ENCODE measurements around the gene IFNA16. TPM values are rescaled to one million over a fixed set of nuclear protein-coding genes. Genes with fewer than 3 reads are reported as not detected.

Gene IFNA16
- total RNA-seq, 2 experiments from 2014 or later: not detected

DNA sequence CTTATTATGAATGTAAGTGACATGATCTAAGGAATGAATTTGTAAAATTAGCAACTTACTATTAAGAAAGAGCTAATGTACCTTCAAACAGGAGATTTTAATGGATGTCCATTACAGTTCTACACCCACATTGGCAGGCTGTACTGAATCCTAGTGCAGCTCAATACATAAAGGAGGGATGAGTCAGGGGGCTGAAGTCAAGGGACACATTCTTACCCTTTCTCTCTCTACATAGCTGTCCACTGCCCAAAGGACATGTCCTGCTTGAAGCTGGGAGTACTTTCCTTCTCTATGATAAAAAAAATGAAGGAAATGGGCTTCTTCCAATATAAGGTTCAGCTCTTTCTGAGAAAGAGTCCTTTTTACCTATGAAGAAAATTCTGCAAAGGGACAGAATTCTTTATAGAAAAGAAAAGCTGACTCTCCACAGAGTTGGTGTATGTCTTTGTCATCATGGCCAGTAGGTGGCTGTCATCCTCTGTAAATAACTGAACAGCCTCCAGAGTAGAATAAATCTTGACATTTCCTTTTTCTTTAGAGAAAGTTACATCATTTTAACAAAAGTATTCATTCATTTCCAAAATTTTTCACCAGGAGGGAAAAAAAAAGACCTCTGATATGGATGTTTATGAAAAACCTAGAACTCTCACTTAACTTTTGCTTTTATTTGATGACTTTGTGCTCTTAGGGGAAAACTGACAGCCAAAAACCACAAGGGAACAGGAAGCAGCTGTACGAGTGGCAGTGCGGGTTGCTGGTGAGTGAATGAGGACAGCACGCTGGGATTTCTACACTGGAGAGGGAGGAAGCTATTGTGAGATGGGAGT, 35.8 kb upstream of the IFNA16 start:
- ChIA-PET CTCF (ENCODE audit: unreplicated experiment) (no interaction called here), POLR2A (interaction anchor here (0.6 to 1.3 kb wide), 2 partner anchors 9 to 64 kb away, joined by 4 read pairs; no protein-coding TSS in a partner anchor)
- intact Hi-C loops (cut with micrococcal nuclease; ENCODE audit: unreplicated experiment): no loop called here
- Histone ChIP-seq H3K9me2 (ENCODE audit: insufficient read depth, low read length) (no peaks in the 10 kb centered on the region), H3K4me3 (ENCODE audit: low read depth, low read length, poor library complexity, severe bottlenecking) (no peak overlapping the region), H3K79me2 (ENCODE audit: insufficient read depth, low read depth, low read length) (no peaks in the 10 kb centered on the region), H3K4me1 (ENCODE audit: insufficient read depth, low read length, poor library complexity, severe bottlenecking) (peaks cover 4% of the 10 kb centered on the region), H3K9me3 (ENCODE audit: low read length) (no peaks in the 10 kb centered on the region), H3K36me3 (ENCODE audit: insufficient read depth, low read length) (no peaks in the 10 kb centered on the region), H3K4me2 (ENCODE audit: low read length) (no peak overlapping the region), H2AFZ (ENCODE audit: low read length) (no peak overlapping the region), H4K20me1 (ENCODE audit: insufficient read depth, low read length) (no peaks in the 10 kb centered on the region), H3K27ac (ENCODE audit: low read depth, low read length, poor library complexity, severe bottlenecking) (no peak overlapping the region)
- peak; percentile 18 for DNase-seq (ENCODE audit: low spot score)
- peak; percentile 78 for TF ChIP-seq CTCF (conservative IDR thresholded peaks at IDR 0.05; ENCODE audit: low read length)
- no peak for TF ChIP-seq EZH2phosphoT487 (IDR thresholded peaks at IDR 0.05; ENCODE audit: borderline replicate concordance, low read depth, low read length)
- no TSS peak for BruUV-seq (replicated peaks)

GRCh38 chr9:21251638-21252037, 34.5 kb upstream of the IFNA16 start:
- H3K4me3 ChIP-seq (ENCODE audit: low read depth, low read length, poor library complexity, severe bottlenecking): no peak overlapping the region
- DNase-seq (ENCODE audit: low spot score): no peak
- TF ChIP-seq EZH2phosphoT487 (IDR thresholded peaks at IDR 0.05; ENCODE audit: borderline replicate concordance, low read depth, low read length) (no peak), CTCF (conservative IDR thresholded peaks at IDR 0.05; ENCODE audit: low read length) (no peak)
- no peak overlapping the region for H3K4me2 ChIP-seq (ENCODE audit: low read length)
- H4K20me1 ChIP-seq (ENCODE audit: insufficient read depth, low read length): no peaks in the 10 kb centered on the region
- no TSS peak for BruUV-seq (replicated peaks)
- H3K27ac ChIP-seq (ENCODE audit: low read depth, low read length, poor library complexity, severe bottlenecking): no peak overlapping the region
- ChIA-PET CTCF (ENCODE audit: unreplicated experiment) (no interaction called here), POLR2A (interaction anchor here (0.6 to 1.3 kb wide), 3 partner anchors 10 to 616 kb away, joined by 3 to 4 read pairs (median 3); no protein-coding TSS in a partner anchor)
- peaks cover 4% of the 10 kb centered on the region for H3K4me1 ChIP-seq (ENCODE audit: insufficient read depth, low read length, poor library complexity, severe bottlenecking)
- H3K36me3 ChIP-seq (ENCODE audit: insufficient read depth, low read length): no peaks in the 10 kb centered on the region
- H3K9me3 ChIP-seq (ENCODE audit: low read length): no peaks in the 10 kb centered on the region
- H3K79me2 ChIP-seq (ENCODE audit: insufficient read depth, low read depth, low read length): no peaks in the 10 kb centered on the region
- H2AFZ ChIP-seq (ENCODE audit: low read length): no peak overlapping the region
- no peaks in the 10 kb centered on the region for H3K9me2 ChIP-seq (ENCODE audit: insufficient read depth, low read length)
- intact Hi-C loops (cut with micrococcal nuclease; ENCODE audit: unreplicated experiment): no loop called here

DNA sequence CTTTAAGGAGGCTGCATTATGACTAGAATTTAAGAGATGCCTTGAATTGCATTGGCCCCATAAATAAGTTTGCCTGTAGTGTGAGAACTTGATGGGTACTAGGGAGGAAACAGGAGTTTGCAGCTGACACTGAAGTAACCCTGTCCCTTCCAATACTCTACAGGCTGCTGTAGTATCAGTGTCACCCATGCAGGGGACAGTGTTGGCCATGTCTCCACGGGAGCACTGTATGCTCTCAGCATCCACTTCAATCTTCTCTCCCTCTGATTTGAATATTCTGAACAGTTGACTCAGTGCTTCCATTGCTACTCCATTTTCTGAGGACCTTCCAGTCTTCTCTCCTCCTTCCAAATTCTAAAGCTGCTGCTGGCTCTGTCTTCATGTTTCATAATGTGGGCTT, 34.1 kb upstream of the IFNA16 start:
- H3K4me1 ChIP-seq (ENCODE audit: insufficient read depth, low read length, poor library complexity, severe bottlenecking): peaks cover 4% of the 10 kb centered on the region
- CTCF ChIA-PET (ENCODE audit: unreplicated experiment): no interaction called here
- no peaks in the 10 kb centered on the region for H3K9me2 ChIP-seq (ENCODE audit: insufficient read depth, low read length)
- BruUV-seq (replicated peaks): no TSS peak
- no peaks in the 10 kb centered on the region for H3K9me3 ChIP-seq (ENCODE audit: low read length)
- no peak overlapping the region for H3K27ac ChIP-seq (ENCODE audit: low read depth, low read length, poor library complexity, severe bottlenecking)
- intact Hi-C loops (cut with micrococcal nuclease; ENCODE audit: unreplicated experiment): no loop called here
- H3K4me3 ChIP-seq (ENCODE audit: low read depth, low read length, poor library complexity, severe bottlenecking): no peak overlapping the region
- no peaks in the 10 kb centered on the region for H4K20me1 ChIP-seq (ENCODE audit: insufficient read depth, low read length)
- TF ChIP-seq CTCF (conservative IDR thresholded peaks at IDR 0.05; ENCODE audit: low read length) (no peak), EZH2phosphoT487 (IDR thresholded peaks at IDR 0.05; ENCODE audit: borderline replicate concordance, low read depth, low read length) (no peak)
- DNase-seq (ENCODE audit: low spot score): no peak
- H2AFZ ChIP-seq (ENCODE audit: low read length): no peak overlapping the region
- H3K79me2 ChIP-seq (ENCODE audit: insufficient read depth, low read depth, low read length): no peaks in the 10 kb centered on the region
- H3K36me3 ChIP-seq (ENCODE audit: insufficient read depth, low read length): no peaks in the 10 kb centered on the region
- POLR2A ChIA-PET: interaction anchor here (0.8 kb wide), 1 partner anchor 11 kb away, joined by 3 read pairs; no protein-coding TSS in a partner anchor
- no peak overlapping the region for H3K4me2 ChIP-seq (ENCODE audit: low read length)

Measured in OCI-LY7 (cell line).